HL-60 (cell line): ENCODE data around the gene LMOD2.

Experiments
- DNase-seq, 2 experiments: peaks; one replicate each; pipeline ENCODE4 v3.0.0-alpha.2; 2010 to 2020; ENCODE audit warnings: low read depth in 1 of 2, low spot score in 1 of 2
- H3K27ac ChIP-seq: fragments of 250-450 bp; sonication (Bioruptor Pico); replicated peaks from 2 replicates; pipeline ENCODE4 v1.5.1; 2020; ENCODE audit warnings: mild to moderate bottlenecking, moderate library complexity
- H3K27me3 ChIP-seq: fragments of 250-450 bp; sonication (Bioruptor Pico); 2 replicates; pipeline ENCODE4 v1.5.1; 2021; ENCODE audit warnings: mild to moderate bottlenecking, moderate library complexity; ENCODE audit not compliant: insufficient read depth, poor library complexity, severe bottlenecking
- H3K4me3 ChIP-seq: replicated peaks from 2 replicates; pipeline ENCODE4 v1.5.1; 2011; ENCODE audit warnings: mild to moderate bottlenecking, control low read depth, low read length; ENCODE audit not compliant: insufficient read depth
- CTCF ChIP-seq: IDR thresholded peaks from one replicate; pipeline ENCODE4 v1.5.1; 2011; ENCODE audit warnings: low read length, control low read depth, inconsistent platforms; ENCODE audit not compliant: insufficient read depth
- GABPA ChIP-seq: IDR thresholded peaks from 2 replicates; pipeline ENCODE4 v1.6.1; 2012; ENCODE audit warnings: low read depth
- POLR2AphosphoS5 ChIP-seq: IDR thresholded peaks from 2 replicates; pipeline ENCODE4 v1.6.1; 2012; ENCODE audit warnings: low read depth
- REST ChIP-seq: IDR thresholded peaks from 2 replicates; pipeline ENCODE4 v1.6.1; 2012; ENCODE audit warnings: low read depth; ENCODE audit not compliant: insufficient replicate concordance
- SPI1 ChIP-seq: IDR thresholded peaks from 2 replicates; pipeline ENCODE4 v1.6.1; 2012; ENCODE audit warnings: low read depth, mild to moderate bottlenecking, borderline replicate concordance

The LMOD2 gene

GRCh38 chr7:123689250-123689649 is 33.6 kb downstream of the LMOD2 start:
- no peak overlapping the region for H3K27ac ChIP-seq
- TF ChIP-seq GABPA, result no peak
- TF ChIP-seq CTCF, result no peak
- TF ChIP-seq REST, result no peak
- TF ChIP-seq POLR2AphosphoS5, result no peak
- TF ChIP-seq SPI1, result no peak
- DNase-seq, result no peak
- no peak overlapping the region for H3K4me3 ChIP-seq
- no peaks in the 10 kb centered on the region for H3K27me3 ChIP-seq

GRCh38 chr7:123690550-123690949 is 34.9 kb downstream of the LMOD2 start:
- no peak for DNase-seq
- H3K4me3 ChIP-seq, result no peak overlapping the region
- H3K27me3 ChIP-seq, result no peaks in the 10 kb centered on the region
- TF ChIP-seq GABPA, result no peak
- TF ChIP-seq REST, result no peak
- no peak for TF ChIP-seq POLR2AphosphoS5
- TF ChIP-seq SPI1, result no peak
- TF ChIP-seq CTCF, result no peak
- no peak overlapping the region for H3K27ac ChIP-seq

- no peak overlapping the region for H3K4me3 ChIP-seq
- TF ChIP-seq GABPA (no peak), CTCF (no peak), POLR2AphosphoS5 (no peak), REST (no peak), SPI1 (no peak)
- no peak overlapping the region for H3K27ac ChIP-seq
- DNase-seq, result no peak
- H3K27me3 ChIP-seq, result no peaks in the 10 kb centered on the region
These were observed 36.8 kb downstream of the LMOD2 start for GRCh38 chr7:123692471-123692877.
